GM06990 (cell line): Measurements from ENCODE around the gene HIVEP3.
A peak's percentile ranks its signal among the peaks of the same experiment; 100 is the strongest.
"Not testable (repeated sequence)": the region's sequence is repeated elsewhere in the genome, so short reads cannot be mapped to it uniquely, and the experiment has no call there.

ENCODE experiments used
- DNase-seq: peaks from one replicate; pipeline ENCODE4 v3.0.0-alpha.2; 2011; ENCODE audit not compliant: insufficient read length; ENCODE audit errors: extremely low read depth
- H3K27me3 ChIP-seq: replicated peaks from 2 replicates; pipeline ENCODE4 v1.6.0; 2011; ENCODE audit warnings: low read length; ENCODE audit not compliant: control insufficient read depth, insufficient read depth
- H3K36me3 ChIP-seq: 2 replicates; pipeline ENCODE4 v1.5.1; 2011; ENCODE audit warnings: low read length; ENCODE audit not compliant: control insufficient read depth, insufficient read depth
- H3K4me3 ChIP-seq: replicated peaks from 2 replicates; pipeline ENCODE4 v1.5.1; 2011; ENCODE audit warnings: low read depth, mild to moderate bottlenecking, control low read depth, low read length
- TF ChIP-seq, protein P1 (sequence below): IDR thresholded peaks from 2 replicates; pipeline ENCODE4 v1.5.1; 2011; ENCODE audit warnings: low read length, control low read depth, mild to moderate bottlenecking, inconsistent platforms; ENCODE audit not compliant: insufficient read depth, poor library complexity, severe bottlenecking

HIVEP3 gene

DNA sequence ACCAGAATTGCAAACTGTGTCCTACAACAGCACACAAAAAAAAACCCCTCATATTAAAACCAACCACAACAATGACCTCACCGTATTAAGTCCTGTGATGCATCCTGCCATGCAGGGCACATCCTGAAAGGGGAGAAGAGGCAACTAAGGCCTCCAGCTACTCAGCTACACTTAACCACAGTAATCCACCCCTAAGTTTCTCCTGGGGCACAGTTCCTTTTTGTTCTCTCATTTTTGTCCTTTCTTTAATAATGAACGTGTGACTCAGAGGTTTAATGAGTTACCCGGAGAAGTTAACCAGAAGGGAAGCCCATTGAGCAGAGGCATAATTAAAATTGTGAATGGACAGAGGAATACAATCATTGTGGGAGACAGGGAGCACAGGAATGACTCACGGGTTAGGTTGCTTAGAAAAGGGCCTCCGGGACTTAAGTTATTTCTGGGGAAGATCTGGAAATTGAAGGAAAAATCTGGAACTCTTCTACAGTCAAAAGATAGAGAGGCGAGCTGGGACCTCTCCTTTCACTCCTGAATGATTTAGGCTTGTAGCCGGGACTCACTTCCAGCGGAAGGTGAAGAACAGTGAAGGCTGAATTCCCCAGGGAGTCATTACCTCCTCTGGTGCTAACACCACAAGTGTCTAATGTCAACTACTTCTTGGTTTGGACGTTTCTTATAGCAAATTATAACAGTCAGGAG is 36.9 kb upstream of the HIVEP3 start:
- TF ChIP-seq, protein P1, sequence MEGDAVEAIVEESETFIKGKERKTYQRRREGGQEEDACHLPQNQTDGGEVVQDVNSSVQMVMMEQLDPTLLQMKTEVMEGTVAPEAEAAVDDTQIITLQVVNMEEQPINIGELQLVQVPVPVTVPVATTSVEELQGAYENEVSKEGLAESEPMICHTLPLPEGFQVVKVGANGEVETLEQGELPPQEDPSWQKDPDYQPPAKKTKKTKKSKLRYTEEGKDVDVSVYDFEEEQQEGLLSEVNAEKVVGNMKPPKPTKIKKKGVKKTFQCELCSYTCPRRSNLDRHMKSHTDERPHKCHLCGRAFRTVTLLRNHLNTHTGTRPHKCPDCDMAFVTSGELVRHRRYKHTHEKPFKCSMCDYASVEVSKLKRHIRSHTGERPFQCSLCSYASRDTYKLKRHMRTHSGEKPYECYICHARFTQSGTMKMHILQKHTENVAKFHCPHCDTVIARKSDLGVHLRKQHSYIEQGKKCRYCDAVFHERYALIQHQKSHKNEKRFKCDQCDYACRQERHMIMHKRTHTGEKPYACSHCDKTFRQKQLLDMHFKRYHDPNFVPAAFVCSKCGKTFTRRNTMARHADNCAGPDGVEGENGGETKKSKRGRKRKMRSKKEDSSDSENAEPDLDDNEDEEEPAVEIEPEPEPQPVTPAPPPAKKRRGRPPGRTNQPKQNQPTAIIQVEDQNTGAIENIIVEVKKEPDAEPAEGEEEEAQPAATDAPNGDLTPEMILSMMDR: no peak
- Histone ChIP-seq H3K27me3 (no peaks in the 10 kb centered on the region), H3K36me3 (no peaks in the 10 kb centered on the region), H3K4me3 (no peak overlapping the region)
- DNase-seq: peak; percentile 63

DNA sequence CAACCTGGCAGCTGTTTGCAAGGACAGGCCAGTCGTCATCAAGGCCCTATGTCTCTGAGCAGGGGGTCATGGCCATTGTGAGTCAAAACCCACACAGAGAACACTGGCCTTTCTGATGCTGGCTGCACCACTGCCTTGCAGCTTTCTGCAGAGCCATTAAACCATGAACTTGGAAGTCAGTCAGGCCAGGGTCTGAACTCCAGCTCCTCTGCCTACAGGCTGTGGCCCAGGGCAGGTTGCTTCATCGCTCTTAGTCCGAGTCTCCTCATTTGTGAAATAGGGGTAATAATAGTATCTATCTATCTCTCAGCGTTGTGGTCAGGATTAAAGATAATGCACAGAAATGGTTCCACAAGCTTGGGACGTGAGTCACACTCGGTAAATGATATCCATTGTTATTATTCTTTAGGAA is 35.8 kb upstream of the HIVEP3 start:
- no peak for DNase-seq
- H3K36me3 ChIP-seq: no peaks in the 10 kb centered on the region
- H3K27me3 ChIP-seq: no peaks in the 10 kb centered on the region
- TF ChIP-seq, protein P1: no peak
- H3K4me3 ChIP-seq: no peak overlapping the region

DNA sequence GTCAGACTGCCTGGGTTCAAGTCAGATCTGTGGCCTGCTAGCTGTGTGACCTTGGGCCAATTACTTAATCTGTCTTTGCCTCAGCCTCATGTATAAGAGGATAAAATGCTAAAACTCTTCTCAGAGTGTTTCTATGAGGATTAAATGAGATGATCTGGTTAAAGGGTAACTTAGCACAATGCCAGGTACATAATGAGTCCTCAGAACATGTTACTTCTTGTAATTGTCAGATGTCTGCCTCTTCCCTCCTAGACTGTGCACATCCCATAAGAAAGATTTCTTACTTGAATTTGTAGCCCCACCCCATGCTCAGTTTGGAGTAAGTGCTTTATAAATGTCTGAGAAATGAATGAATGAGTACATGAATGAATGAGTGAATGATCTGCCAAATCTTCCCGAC is 34.6 kb upstream of the HIVEP3 start:
- H3K27me3 ChIP-seq: no peaks in the 10 kb centered on the region
- no peak for DNase-seq
- H3K36me3 ChIP-seq: no peaks in the 10 kb centered on the region
- H3K4me3 ChIP-seq: no peak overlapping the region
- TF ChIP-seq, protein P1: no peak

DNA sequence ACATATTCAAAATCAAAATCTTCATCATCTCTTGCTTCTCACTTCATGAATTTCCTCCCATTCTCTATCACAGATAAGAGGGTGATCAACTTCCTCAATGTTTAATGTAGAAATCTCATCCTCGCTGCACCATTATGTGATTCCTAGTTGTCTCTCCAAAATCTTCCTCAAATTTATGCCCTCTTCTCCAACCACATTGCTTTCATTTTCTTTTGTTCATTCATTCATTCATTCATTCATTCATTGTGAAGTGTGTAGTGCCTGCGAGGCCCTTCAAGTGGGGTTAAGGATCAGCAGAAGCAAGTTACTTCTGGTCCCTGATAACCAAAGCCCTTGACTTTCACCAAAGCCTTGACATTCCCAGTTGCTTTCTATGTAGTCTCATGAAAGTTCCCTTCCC is 33.5 kb upstream of the HIVEP3 start:
- TF ChIP-seq, protein P1: no peak
- no peaks in the 10 kb centered on the region for H3K27me3 ChIP-seq
- DNase-seq: no peak

DNA sequence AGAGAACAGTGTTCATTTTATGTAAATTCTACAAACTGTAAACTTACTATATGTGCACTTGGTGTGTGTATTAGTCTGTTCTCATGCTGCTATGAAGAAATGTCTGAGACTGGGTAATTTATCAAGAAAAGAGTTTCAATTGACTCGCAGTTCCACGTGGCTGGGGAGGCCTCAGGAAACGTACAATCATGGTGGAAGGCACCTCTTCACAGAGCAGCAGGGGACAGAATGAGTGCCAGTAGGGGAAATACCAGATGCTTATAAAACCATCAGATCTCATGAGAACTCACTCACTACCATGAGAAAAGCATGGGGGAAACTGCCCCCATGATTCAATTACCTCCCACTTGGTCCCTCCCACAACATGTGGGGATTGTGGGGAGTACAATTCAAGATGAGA is 32.8 kb upstream of the HIVEP3 start:
- DNase-seq, H3K4me3 ChIP-seq, H3K27me3 ChIP-seq, H3K36me3 ChIP-seq: not testable (repeated sequence)

More for the DNA sequence above, 33.5 kb upstream of the HIVEP3 start:
- no peaks in the 10 kb centered on the region for H3K36me3 ChIP-seq
- no peak overlapping the region for H3K4me3 ChIP-seq

DNA sequence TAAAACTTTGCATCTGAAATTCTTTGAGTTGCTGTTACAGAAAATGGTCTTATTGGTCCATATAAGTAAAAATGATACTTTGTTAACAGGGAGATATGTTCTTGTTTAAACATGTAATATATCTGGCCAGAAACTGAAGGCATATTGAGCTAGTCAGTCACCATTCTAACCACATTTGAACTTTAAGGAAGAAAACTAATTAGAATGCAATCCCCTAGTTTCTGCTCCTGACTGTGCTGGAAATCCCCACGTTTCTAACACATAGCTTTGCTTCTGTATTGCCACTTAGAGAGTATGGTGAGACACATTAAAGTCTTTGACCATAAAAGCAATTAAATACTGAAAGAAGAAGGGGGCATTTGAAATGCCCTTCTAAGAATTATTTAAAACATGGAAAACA is 32.1 kb upstream of the HIVEP3 start:
- no peaks in the 10 kb centered on the region for H3K36me3 ChIP-seq
- H3K27me3 ChIP-seq: no peaks in the 10 kb centered on the region
- TF ChIP-seq, protein P1: no peak
- no peak overlapping the region for H3K4me3 ChIP-seq
- peak; percentile 39 for DNase-seq

DNA sequence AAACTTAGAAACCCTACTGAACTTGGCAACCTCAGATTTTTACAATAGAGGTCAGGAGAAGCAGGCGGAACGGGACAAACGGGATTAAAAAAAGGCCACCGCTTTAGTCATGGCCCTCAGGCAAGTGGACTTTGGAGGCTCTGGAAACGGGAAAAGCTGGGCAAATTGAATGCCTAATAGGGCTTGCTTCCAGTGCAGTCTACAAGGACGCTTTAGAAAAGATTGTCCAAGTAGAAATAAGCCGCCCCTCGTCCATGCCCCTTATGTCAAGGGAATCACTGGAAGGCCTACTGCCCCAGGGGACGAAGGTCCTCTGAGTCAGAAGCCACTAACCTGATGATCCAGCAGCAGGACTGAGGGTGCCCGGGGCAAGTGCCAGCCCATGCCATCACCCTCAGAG is 27.2 kb upstream of the HIVEP3 start:
- H3K27me3 ChIP-seq, DNase-seq, H3K4me3 ChIP-seq, H3K36me3 ChIP-seq: not testable (repeated sequence)
